Right cardiac atrium (tissue), 5 donors: ENCODE results near the gene UTY. TPM values are rescaled to one million over a fixed set of nuclear protein-coding genes. Genes with fewer than 3 reads are reported as not detected.

ENCODE experiments used
- ATAC-seq, 2 donors: fragments of 200-7000 bp; cut with Tn5 transposase; one replicate each; pipeline versions ENCODE4 v1.8.0 to v1.9.1; 2020; ENCODE audit warnings: moderate library complexity in 2 of 2, mild to moderate bottlenecking in 1 of 2
- DNase-seq, 3 donors: peaks; one replicate each; pipeline ENCODE4 v3.0.0-alpha.2; 2020
- H3K27ac ChIP-seq: one replicate; pipeline ENCODE4 v1.5.1; 2013; ENCODE audit warnings: mild to moderate bottlenecking, low read length, control low read depth, moderate library complexity
- H3K27me3 ChIP-seq: one replicate; pipeline ENCODE4 v1.6.1; 2013; ENCODE audit not compliant: control insufficient read depth, insufficient read depth
- H3K4me1 ChIP-seq: one replicate; pipeline ENCODE4 v1.6.1; 2013; ENCODE audit warnings: low read length; ENCODE audit not compliant: control insufficient read depth, insufficient read depth
- H3K4me3 ChIP-seq: one replicate; pipeline ENCODE4 v1.5.1; 2013; ENCODE audit warnings: low read length, control low read depth
- H3K9me3 ChIP-seq: one replicate; pipeline ENCODE4 v1.6.1; 2013; ENCODE audit warnings: low read length; ENCODE audit not compliant: control insufficient read depth
- WGBS: extraction: QIAGEN DNeasy Blood & Tissue Kit; methylation state at CpG from one replicate; pipeline ENCODE4 v1.1.7; 2013; 5-methylcytosine and 5-hydroxymethylcytosine counted together
- intact Hi-C, 4 donors: fragments of 100-400 bp; cut with DNase I; formaldehyde crosslinking; loops; one replicate each; pipeline versions ENCODE4 v1.11.0 to v1.14.0; 2022 to 2023
- polyA plus RNA-seq: library from polyadenylated mRNA; stranded (reverse); fragments of 200-250 nt; gene quantifications from one replicate; pipeline ENCODE4 v1.2.3, GENCODE V29; 2013
- total RNA-seq, 4 donors: library from RNA; stranded (reverse); fragmentation: NEBNext Ultra II Directional; extraction: Animal tissue kit (Norgen Biotek cat#: 25700); gene quantifications; one replicate each; pipeline ENCODE4 v1.2.1, GENCODE V29; 2021
- donor health status: healthy with polysubstance abuse.
- donor health status: DM: no; HTN: yes; CAD: no.
- donor health status: DM: no; HTN: no; CAD: no.
- donor health status: DM: no; HTN: yes; CAD: no; lungs with severe emphysema.
- donor health status: DM: yes; HTN: yes; CAD: no.

UTY gene
- total and polyA plus RNA-seq, 5 donors: 3.2 to 14.6 (median 14.3) TPM; not detected in 2

GRCh38 chrY:13343307-13343946, 136.4 kb downstream of the UTY start:
- peak in 1 of 2 donors; percentile 72 for ATAC-seq
- no peaks in the 10 kb centered on the region for H3K4me1 ChIP-seq
- intact Hi-C loops: no loop called here
- H3K9me3 ChIP-seq: no peaks in the 10 kb centered on the region
- no peak overlapping the region for H3K4me3 ChIP-seq
- peak in 1 of 3 donors; percentile 66 for DNase-seq
- H3K27me3 ChIP-seq: no peaks in the 10 kb centered on the region
- WGBS: 67% methylated on average over 8 of the region's 8 CpGs
- no peak overlapping the region for H3K27ac ChIP-seq

GRCh38 chrY:13339939-13340338, 139.9 kb downstream of the UTY start:
- Histone ChIP-seq H3K27me3 (no peaks in the 10 kb centered on the region), H3K9me3 (no peaks in the 10 kb centered on the region), H3K27ac (no peak overlapping the region), H3K4me1 (no peaks in the 10 kb centered on the region), H3K4me3 (no peak overlapping the region)
- DNase-seq: peak in 1 of 3 donors; percentile 53
- intact Hi-C loops: no loop called here
- 42% methylated on average over 5 of the region's 5 CpGs for WGBS
- peak in 1 of 2 donors; percentile 76 for ATAC-seq

DNA sequence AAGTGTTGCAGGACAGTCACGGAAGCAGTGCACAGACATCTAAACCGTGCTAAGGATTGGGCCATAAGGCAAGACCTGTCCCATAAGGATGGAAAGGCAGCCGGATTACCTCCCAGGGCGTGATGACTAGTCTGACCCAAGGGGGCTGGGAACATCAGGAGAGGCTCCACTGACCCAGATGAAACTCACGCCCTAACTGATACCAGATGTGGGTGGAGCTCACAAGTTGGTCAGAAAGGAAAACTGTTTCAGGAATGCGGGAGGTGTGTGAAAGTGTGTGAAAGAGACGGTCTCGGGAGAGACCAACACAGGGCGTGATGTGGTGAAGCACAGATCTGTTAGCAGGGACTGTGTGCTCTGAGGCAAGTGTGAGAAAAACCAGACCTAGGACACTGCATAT, 140.5 kb downstream of the UTY start:
- intact Hi-C loops: no loop called here
- Histone ChIP-seq H3K9me3 (no peaks in the 10 kb centered on the region), H3K4me1 (no peaks in the 10 kb centered on the region), H3K4me3 (no peak overlapping the region), H3K27me3 (no peaks in the 10 kb centered on the region), H3K27ac (no peak overlapping the region)
- WGBS: 70% methylated on average over 9 of the region's 9 CpGs
- DNase-seq (no peak), ATAC-seq (no peak)

- H3K4me1 ChIP-seq: no peaks in the 10 kb centered on the region
- no peaks in the 10 kb centered on the region for H3K9me3 ChIP-seq
- WGBS: 61% methylated on average over 4 of the region's 4 CpGs
- no peak overlapping the region for H3K4me3 ChIP-seq
- intact Hi-C loops: no loop called here
- no peak for ATAC-seq
- H3K27me3 ChIP-seq: no peaks in the 10 kb centered on the region
- no peak overlapping the region for H3K27ac ChIP-seq
- DNase-seq: no peak
Observed at GRCh38 chrY:13338711-13339110, 141.1 kb downstream of the UTY start.

- no peak overlapping the region for H3K4me3 ChIP-seq
- H3K9me3 ChIP-seq: no peaks in the 10 kb centered on the region
- DNase-seq (no peak), ATAC-seq (no peak)
- H3K4me1 ChIP-seq: no peaks in the 10 kb centered on the region
- H3K27ac ChIP-seq: no peak overlapping the region
- WGBS: 84% methylated on average over 5 of the region's 5 CpGs
- H3K27me3 ChIP-seq: no peaks in the 10 kb centered on the region
- intact Hi-C loops: no loop called here
Observed at GRCh38 chrY:13337934-13338333, 141.9 kb downstream of the UTY start.

- no peak for ATAC-seq
Observed at GRCh38 chrY:13333791-13334190, 146.0 kb downstream of the UTY start.

DNA sequence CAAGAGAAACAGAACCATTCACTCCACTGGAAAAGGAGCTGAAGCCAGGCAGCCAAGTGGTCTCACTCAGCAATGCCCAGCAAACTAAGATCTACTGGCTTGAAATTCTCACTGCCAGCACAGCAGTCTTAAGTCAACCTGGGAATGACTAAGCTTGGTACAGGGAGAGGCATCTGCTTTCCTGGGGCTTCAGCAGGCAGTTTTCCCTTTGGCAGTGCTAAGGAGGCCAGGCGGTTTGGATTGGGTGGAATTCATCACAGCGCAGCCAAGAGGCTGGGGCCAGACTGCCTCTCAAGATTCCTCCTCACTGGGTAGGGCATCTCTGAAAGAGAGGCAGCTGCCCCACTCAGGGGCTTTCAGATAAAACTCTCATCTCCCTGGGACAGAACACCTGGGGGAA, 149.2 kb downstream of the UTY start:
- intact Hi-C loops: no loop called here
- no peak overlapping the region for H3K27ac ChIP-seq
- H3K9me3 ChIP-seq: no peaks in the 10 kb centered on the region
- no peaks in the 10 kb centered on the region for H3K27me3 ChIP-seq
- no peak overlapping the region for H3K4me3 ChIP-seq
- ATAC-seq: no peak
- H3K4me1 ChIP-seq: no peaks in the 10 kb centered on the region
- WGBS: 78% methylated on average over 2 of the region's 2 CpGs
- DNase-seq: no peak

More at GRCh38 chrY:13333791-13334190, 146.0 kb downstream of the UTY start:
- Histone ChIP-seq H3K4me3 (no peak overlapping the region), H3K4me1 (no peaks in the 10 kb centered on the region), H3K9me3 (no peaks in the 10 kb centered on the region), H3K27me3 (no peaks in the 10 kb centered on the region), H3K27ac (no peak overlapping the region)
- DNase-seq: no peak
- 91% methylated on average over 5 of the region's 5 CpGs for WGBS
- intact Hi-C loops: no loop called here

DNA sequence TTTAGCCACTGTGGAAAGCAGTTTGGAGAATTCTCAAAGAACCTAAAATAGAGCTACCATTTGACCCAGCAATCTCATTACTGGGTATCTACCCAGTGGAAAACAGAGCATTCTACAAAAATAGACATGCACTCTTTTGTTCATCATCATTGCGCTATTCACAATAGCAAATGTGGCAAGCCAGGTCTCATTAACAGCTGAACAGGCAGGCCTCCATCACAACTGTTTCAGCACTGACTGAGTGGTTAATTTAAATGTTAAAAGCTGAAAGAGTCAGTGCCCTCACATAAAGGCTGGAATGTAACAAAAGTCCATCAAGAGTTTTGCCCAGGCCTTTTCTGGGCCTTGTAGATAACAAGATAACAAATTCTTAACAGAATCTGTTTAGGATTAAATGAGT, 166.9 kb downstream of the UTY start:
- H3K9me3 ChIP-seq: no peaks in the 10 kb centered on the region
- DNase-seq (no peak), ATAC-seq (no peak)
- H3K4me1 ChIP-seq: no peaks in the 10 kb centered on the region
- H3K27me3 ChIP-seq: no peaks in the 10 kb centered on the region
- H3K27ac ChIP-seq: no peak overlapping the region
- intact Hi-C loops: no loop called here
- H3K4me3 ChIP-seq: no peak overlapping the region
- WGBS: 94% methylated on average over 1 of the region's 1 CpG

DNA sequence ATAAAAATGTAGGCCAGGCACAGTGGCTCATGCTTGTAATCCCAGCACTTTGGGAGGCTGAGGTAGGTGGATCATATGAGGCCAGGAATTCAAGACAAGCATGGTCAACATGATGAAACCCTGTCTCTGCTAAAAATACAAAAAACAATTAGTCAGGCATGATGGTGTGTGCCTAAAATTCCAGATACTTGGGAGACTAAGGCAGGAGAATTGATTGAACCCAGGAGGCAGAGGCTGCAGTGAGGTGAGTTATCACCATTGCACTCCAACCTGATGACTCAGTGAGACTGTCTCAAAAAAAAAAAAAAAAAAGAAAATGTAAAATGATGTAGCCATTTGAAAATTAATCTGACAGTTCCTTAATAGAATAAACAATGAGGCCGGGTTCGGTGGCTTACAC, 171.9 kb downstream of the UTY start:
- Histone ChIP-seq H3K27me3 (no peaks in the 10 kb centered on the region), H3K4me3 (no peak overlapping the region), H3K4me1 (no peaks in the 10 kb centered on the region), H3K27ac (no peak overlapping the region), H3K9me3 (no peaks in the 10 kb centered on the region)
- 98% methylated on average over 2 of the region's 2 CpGs for WGBS
- intact Hi-C loops: no loop called here
- DNase-seq: no peak
- no peak for ATAC-seq

GRCh38 chrY:13300795-13301194, 179.0 kb downstream of the UTY start:
- no peak overlapping the region for H3K4me3 ChIP-seq
- intact Hi-C loops: no loop called here
- DNase-seq (no peak), ATAC-seq (no peak)
- no peaks in the 10 kb centered on the region for H3K9me3 ChIP-seq
- no peak overlapping the region for H3K27ac ChIP-seq
- WGBS: 86% methylated on average over 4 of the region's 4 CpGs
- H3K27me3 ChIP-seq: no peaks in the 10 kb centered on the region
- no peaks in the 10 kb centered on the region for H3K4me1 ChIP-seq

- no peak for DNase-seq
- Histone ChIP-seq H3K9me3 (no peaks in the 10 kb centered on the region), H3K27me3 (no peaks in the 10 kb centered on the region), H3K4me3 (no peak overlapping the region), H3K4me1 (no peaks in the 10 kb centered on the region), H3K27ac (no peak overlapping the region)
- intact Hi-C loops: no loop called here
- ATAC-seq: no peak
- WGBS: 84% methylated on average over 3 of the region's 3 CpGs
Observed at GRCh38 chrY:13299411-13299810, 180.4 kb downstream of the UTY start.
